ENCODE data around the gene MCTP1.

MCTP1 gene

GRCh38 chr5:95080030-95080429, 204.9 kb downstream of the MCTP1 start:
- peaks cover 45% of the 10 kb centered on the region for H3K79me2 ChIP-seq (ENCODE audit: insufficient read depth, low read length)
- TF ChIP-seq EZH2phosphoT487 (IDR thresholded peaks at IDR 0.05; ENCODE audit: borderline replicate concordance) (no peak), CTCF (conservative IDR thresholded peaks at IDR 0.05; ENCODE audit: low read length) (no peak)
- H3K9me3 ChIP-seq (ENCODE audit: insufficient read depth, low read depth, low read length) = no peaks in the 10 kb centered on the region
- H4K20me1 ChIP-seq (ENCODE audit: insufficient read depth, low read length, poor library complexity, severe bottlenecking) = no peaks in the 10 kb centered on the region
- H3K9me2 ChIP-seq (replicated peaks; ENCODE audit: low read depth, low read length) = no peaks in the 10 kb centered on the region
- H3K4me3 ChIP-seq (ENCODE audit: low read length, poor library complexity, severe bottlenecking) = peak overlapping the region; percentile 73
- no peaks in the 10 kb centered on the region for H3K36me3 ChIP-seq (ENCODE audit: insufficient read depth, low read length)
- H2AFZ ChIP-seq (ENCODE audit: low read length) = no peak overlapping the region
- 0 out of 2 replicates have a peak, but pooled peaks cover 7% of the 10 kb centered on the region for H3F3A ChIP-seq (ENCODE audit: low read depth)
- peak overlapping the region; percentile 73 for H3K9ac ChIP-seq (ENCODE audit: low read depth, low read length, poor library complexity, severe bottlenecking)
- peak overlapping the region; percentile 96 for H3K4me2 ChIP-seq (ENCODE audit: low read depth, low read length, poor library complexity, severe bottlenecking)
- H3K27me3 ChIP-seq (ENCODE audit: insufficient read depth, low read length, poor library complexity, severe bottlenecking) = no peaks in the 10 kb centered on the region
- H3K4me1 ChIP-seq (ENCODE audit: insufficient read depth, low read length, poor library complexity, severe bottlenecking) = peaks cover 75% of the 10 kb centered on the region

GRCh38 chr5:95078868-95079267, 206.0 kb downstream of the MCTP1 start:
- Histone ChIP-seq H3F3A (ENCODE audit: low read depth) (0 out of 2 replicates have a peak, but pooled peaks cover 7% of the 10 kb centered on the region), H3K4me2 (ENCODE audit: low read depth, low read length, poor library complexity, severe bottlenecking) (peak overlapping the region; percentile 96), H3K9me3 (ENCODE audit: insufficient read depth, low read depth, low read length) (no peaks in the 10 kb centered on the region), H2AFZ (ENCODE audit: low read length) (no peak overlapping the region), H3K4me3 (ENCODE audit: low read length, poor library complexity, severe bottlenecking) (peak overlapping the region; percentile 52), H4K20me1 (ENCODE audit: insufficient read depth, low read length, poor library complexity, severe bottlenecking) (no peaks in the 10 kb centered on the region), H3K9ac (ENCODE audit: low read depth, low read length, poor library complexity, severe bottlenecking) (no peak overlapping the region), H3K36me3 (ENCODE audit: insufficient read depth, low read length) (no peaks in the 10 kb centered on the region), H3K79me2 (ENCODE audit: insufficient read depth, low read length) (peaks cover 45% of the 10 kb centered on the region), H3K27me3 (ENCODE audit: insufficient read depth, low read length, poor library complexity, severe bottlenecking) (no peaks in the 10 kb centered on the region), H3K4me1 (ENCODE audit: insufficient read depth, low read length, poor library complexity, severe bottlenecking) (peaks cover 67% of the 10 kb centered on the region), H3K9me2 (replicated peaks; ENCODE audit: low read depth, low read length) (no peaks in the 10 kb centered on the region)
- TF ChIP-seq CTCF (conservative IDR thresholded peaks at IDR 0.05; ENCODE audit: low read length) (no peak), EZH2phosphoT487 (IDR thresholded peaks at IDR 0.05; ENCODE audit: borderline replicate concordance) (no peak)

- Histone ChIP-seq H3K4me2 (ENCODE audit: low read depth, low read length, poor library complexity, severe bottlenecking) (peak overlapping the region; percentile 55), H4K20me1 (ENCODE audit: insufficient read depth, low read length, poor library complexity, severe bottlenecking) (no peaks in the 10 kb centered on the region), H3K4me3 (ENCODE audit: low read length, poor library complexity, severe bottlenecking) (peak overlapping the region; percentile 2), H2AFZ (ENCODE audit: low read length) (no peak overlapping the region), H3K9ac (ENCODE audit: low read depth, low read length, poor library complexity, severe bottlenecking) (peak overlapping the region; percentile 6), H3K79me2 (ENCODE audit: insufficient read depth, low read length) (peaks cover 45% of the 10 kb centered on the region), H3F3A (ENCODE audit: low read depth) (no peaks in the 10 kb centered on the region), H3K27me3 (ENCODE audit: insufficient read depth, low read length, poor library complexity, severe bottlenecking) (no peaks in the 10 kb centered on the region), H3K36me3 (ENCODE audit: insufficient read depth, low read length) (no peaks in the 10 kb centered on the region), H3K4me1 (ENCODE audit: insufficient read depth, low read length, poor library complexity, severe bottlenecking) (peaks cover 49% of the 10 kb centered on the region), H3K9me3 (ENCODE audit: insufficient read depth, low read depth, low read length) (no peaks in the 10 kb centered on the region), H3K9me2 (replicated peaks; ENCODE audit: low read depth, low read length) (no peaks in the 10 kb centered on the region)
- TF ChIP-seq CTCF (conservative IDR thresholded peaks at IDR 0.05; ENCODE audit: low read length) (no peak), EZH2phosphoT487 (IDR thresholded peaks at IDR 0.05; ENCODE audit: borderline replicate concordance) (no peak)
Measured at GRCh38 chr5:95076395-95077185, 208.3 kb downstream of the MCTP1 start.
